ENCODE data around the gene CTSV. TPM values are rescaled to one million over a fixed set of nuclear protein-coding genes. Genes with fewer than 3 reads are reported as not detected.
"Not testable (repeated sequence)": the region's sequence is repeated elsewhere in the genome, so short reads cannot be mapped to it uniquely, and the experiment has no call there.

Gene CTSV
- total and polyA plus RNA-seq, 2 donors (not counting 1 experiment from before 2014, with no cell fraction given), result 0.25 to 0.66 TPM

DNA sequence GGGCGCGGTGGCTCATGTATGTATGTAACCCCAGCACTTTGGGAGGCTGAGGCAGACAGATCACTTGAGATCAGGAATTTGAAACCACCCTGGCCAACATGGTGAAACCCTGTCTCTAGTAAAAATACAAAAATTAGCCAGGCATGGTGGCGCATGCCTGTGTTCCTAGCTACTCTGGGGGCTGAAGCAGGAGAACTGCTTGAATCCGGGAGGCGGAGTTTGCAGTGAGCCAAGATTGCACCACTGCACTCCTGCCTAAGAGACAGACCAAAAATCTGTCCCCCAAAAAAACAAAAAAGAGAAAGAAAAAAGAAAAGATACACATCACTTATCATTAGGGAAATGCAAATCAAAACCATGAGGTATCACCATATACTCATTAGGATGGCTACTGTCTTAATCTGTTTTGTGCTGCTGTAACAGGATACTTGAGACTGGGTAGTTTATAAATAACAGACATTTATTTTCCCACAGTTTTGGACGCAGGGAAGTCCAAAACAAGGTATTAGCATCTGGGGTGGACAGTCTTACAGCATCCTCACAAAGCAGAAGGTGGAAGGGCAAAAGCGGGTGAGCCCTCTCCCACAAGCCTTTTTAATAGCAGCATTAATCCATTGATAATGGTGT, 55.3 kb downstream of the CTSV start:
- H3K27ac ChIP-seq (ENCODE audit: insufficient read depth, low read length); H3K9me3 ChIP-seq (ENCODE audit: control insufficient read depth, insufficient read depth, low read depth, low read length); H3K79me2 ChIP-seq (ENCODE audit: control insufficient read depth, insufficient read depth, low read length); DNase-seq (ENCODE audit: low read depth in 2 of 2); H3K4me1 ChIP-seq (ENCODE audit: control insufficient read depth, extremely low read depth, insufficient read depth, low read length); H2AFZ ChIP-seq (ENCODE audit: low read length); H3K36me3 ChIP-seq (ENCODE audit: control insufficient read depth, insufficient read depth, low read length); H3K9ac ChIP-seq (ENCODE audit: insufficient read depth, low read length); H3K4me3 ChIP-seq (replicated peaks in 1 of 4; ENCODE audit: control extremely low read depth in 1 of 4, insufficient read depth in 1 of 4, low read depth in 3 of 4, low read length in 4 of 4); H3K27me3 ChIP-seq (ENCODE audit: control insufficient read depth, insufficient read depth, low read length); H3K4me2 ChIP-seq (ENCODE audit: extremely low read depth, insufficient read depth, low read length); H4K20me1 ChIP-seq (ENCODE audit: control insufficient read depth, extremely low read depth, insufficient read depth, low read length): not testable (repeated sequence)

Other genes with a start within 250 kb of the CTSV start
- gene ZNF782, start 184.6 kb downstream of the CTSV start, total RNA-seq, result 2.6 and 3.3 TPM in 2 replicates
- 1.2 and 1.4 TPM in 2 replicates for gene ZNF782, start 184.6 kb downstream of the CTSV start, polyA plus RNA-seq
- not detected in 2 replicates for gene NUTM2G, start 110.3 kb downstream of the CTSV start, total RNA-seq
- not detected in 2 replicates for gene NUTM2G, start 110.3 kb downstream of the CTSV start, polyA plus RNA-seq